GM21367 (cell line): ENCODE measurements around the gene PRDX3.

Experiments
- ATAC-seq: cut with Tn5 transposase; IDR thresholded peaks from one replicate; pipeline ENCODE4 v1.9.1; 2021; ENCODE audit not compliant: unreplicated experiment

PRDX3 gene

DNA sequence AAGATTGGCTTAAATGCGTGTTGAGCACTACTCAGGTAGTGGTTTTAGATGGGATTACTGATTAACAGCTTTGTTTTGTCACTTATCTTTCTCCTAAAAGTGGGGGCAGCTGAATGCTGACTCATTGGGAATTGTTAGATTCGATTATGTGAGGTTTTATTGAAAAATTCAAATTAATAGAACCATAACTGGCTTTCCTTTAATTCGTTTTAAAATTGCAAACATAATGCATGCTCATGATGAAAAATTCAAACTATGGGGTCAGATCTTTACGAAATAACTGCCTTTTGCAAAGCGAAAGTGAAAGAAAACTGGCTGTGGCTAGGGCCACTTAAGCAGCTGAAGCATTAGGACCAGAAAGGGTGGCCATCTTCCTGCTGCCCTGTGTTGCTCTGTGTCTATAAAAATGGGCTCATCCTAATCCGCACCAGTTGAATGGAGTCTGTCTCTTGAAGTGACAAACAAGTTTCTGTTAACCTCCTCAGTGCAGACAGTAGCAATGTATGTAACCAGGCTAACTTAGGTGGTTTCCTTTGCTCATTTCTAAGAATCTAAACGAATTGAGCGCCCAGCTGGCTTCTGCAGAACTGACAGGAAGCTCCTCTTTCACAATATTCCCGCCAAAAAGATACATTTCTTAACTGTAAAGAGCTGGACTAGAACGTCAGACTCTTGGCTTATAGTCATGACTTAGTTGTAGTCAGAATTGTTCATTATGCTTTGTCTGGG lies 46.9 kb downstream of the PRDX3 start:
- peak; percentile 63 for ATAC-seq

DNA sequence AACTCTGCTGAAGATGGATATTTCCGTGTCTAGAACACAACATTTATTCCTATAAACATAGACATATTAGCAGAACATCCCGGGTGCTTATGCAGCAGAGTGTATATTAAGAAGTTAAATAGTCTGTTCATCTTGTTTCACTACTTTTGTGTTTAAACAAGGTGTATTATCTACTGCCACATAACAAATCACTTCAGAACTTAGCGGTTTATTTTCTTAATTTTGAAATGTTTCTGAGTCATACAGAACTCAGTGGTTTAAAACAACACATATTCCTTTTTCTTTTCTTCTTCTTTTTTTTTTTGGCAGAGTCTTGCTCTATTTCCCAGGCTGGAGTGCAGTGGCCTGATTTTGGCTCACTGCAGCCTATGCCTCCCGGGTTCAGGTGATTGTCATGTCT lies 48.9 kb downstream of the PRDX3 start:
- ATAC-seq: no peak

DNA sequence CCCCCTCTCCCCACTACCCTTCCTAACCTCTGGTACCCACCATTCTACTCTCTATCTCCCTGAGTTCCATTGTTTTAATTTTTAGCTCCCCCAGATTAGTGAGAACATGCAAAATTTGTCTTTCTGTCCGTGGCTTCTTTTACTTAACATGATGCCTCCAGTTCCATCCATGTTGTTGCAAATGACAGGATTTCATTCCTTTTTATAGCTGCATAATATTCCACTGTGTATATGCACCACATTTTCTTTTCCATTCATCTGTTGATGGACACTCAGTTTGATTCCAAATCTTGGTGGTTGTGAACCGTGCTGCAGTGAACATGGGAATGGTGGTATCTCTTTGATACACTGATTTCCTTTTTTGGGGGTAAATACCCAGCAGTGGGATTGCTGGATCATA lies 52.7 kb downstream of the PRDX3 start:
- ATAC-seq: no peak

DNA sequence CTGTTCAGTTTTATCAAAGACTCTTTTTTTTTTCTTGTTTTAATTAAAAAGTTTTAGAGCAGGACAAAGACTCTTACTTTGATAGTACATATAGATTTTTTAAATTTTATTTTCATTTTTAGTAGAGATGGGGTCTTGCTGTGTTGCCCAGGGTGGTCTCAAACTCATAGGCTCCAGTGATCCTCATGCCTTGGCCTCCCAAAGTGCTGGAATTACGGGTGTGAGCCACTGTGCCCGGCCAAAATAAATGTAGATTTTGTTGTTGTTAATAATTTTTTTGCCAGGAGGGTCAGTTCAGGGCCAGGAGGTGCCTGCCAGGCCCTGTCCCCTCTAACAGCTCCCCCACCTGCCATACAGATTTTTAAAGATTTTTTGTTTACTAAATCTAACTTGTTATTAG lies 57.7 kb downstream of the PRDX3 start:
- ATAC-seq: no peak

DNA sequence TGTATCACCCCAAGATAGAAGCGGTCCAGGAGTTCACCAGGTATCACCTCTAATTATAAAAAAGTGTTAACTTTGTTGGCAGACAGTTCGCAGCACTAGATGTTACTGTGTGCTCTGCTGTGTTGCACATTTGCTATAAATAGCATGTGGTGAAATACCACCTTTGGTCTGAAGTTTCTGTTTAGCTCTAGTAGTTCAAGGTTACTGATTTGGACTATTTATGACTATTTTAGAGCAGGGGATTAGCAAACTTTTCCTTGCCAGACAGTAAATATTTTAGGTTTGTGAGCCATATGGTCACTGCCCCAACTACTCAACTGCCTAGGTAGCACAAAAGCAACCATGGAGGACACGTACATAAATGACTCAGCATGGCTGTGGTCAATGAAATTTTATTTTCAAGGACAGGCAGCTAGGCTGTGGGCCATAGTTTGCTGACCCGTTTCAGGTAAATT lies 58.2 kb downstream of the PRDX3 start:
- peak; percentile 91 for ATAC-seq

DNA sequence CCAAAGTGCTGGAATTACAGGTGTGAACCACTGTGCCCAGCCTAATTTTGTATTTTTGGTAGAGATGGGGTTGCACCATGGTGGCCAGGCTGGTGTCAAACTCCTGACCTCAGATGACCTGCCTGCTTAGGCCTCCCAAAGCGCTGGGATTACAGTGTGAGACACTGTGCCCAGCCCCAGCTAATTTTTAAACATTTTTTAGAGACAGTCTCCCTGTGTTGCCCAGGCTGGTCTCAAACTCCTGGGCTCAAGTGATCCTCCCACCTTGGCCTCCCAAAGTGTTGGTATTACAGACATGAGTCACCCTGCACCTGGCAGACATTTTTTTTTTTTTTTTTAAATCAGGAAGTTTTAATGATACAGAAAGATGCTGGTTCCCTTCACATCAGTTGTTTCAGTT lies 59.2 kb downstream of the PRDX3 start:
- no peak for ATAC-seq

DNA sequence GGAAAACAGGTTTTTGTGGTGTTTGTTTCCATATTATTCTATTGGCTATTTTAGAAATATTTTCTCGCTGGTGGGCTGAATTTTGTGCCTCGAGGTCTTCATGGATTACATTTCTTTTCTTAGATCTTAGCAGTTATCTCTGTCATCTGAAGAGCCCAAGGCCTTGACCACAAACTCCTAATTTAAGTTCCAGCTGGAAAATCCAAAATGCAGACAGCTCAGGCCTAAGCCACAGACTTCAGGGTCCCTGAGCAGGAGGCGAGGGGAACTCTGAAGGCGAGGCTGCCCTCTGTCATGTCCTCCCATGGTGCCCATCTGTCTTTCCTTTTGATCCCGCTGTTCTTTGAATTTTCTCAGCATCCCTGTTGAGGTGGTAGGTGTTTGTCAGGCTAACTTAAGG lies 60.4 kb downstream of the PRDX3 start:
- ATAC-seq: no peak
